ENCODE measurements around the gene CELF5.
A peak's percentile ranks its signal among the peaks of the same experiment; 100 is the strongest.

CELF5 gene

GRCh38 chr19:3224346-3225168, at the start of gene CELF5:
Gene CELF5 (plus strand): TSS chr19:3224661. CDS start chr19:3224740, 79 bp downstream.
- DNase-seq: peak; percentile 82

DNA sequence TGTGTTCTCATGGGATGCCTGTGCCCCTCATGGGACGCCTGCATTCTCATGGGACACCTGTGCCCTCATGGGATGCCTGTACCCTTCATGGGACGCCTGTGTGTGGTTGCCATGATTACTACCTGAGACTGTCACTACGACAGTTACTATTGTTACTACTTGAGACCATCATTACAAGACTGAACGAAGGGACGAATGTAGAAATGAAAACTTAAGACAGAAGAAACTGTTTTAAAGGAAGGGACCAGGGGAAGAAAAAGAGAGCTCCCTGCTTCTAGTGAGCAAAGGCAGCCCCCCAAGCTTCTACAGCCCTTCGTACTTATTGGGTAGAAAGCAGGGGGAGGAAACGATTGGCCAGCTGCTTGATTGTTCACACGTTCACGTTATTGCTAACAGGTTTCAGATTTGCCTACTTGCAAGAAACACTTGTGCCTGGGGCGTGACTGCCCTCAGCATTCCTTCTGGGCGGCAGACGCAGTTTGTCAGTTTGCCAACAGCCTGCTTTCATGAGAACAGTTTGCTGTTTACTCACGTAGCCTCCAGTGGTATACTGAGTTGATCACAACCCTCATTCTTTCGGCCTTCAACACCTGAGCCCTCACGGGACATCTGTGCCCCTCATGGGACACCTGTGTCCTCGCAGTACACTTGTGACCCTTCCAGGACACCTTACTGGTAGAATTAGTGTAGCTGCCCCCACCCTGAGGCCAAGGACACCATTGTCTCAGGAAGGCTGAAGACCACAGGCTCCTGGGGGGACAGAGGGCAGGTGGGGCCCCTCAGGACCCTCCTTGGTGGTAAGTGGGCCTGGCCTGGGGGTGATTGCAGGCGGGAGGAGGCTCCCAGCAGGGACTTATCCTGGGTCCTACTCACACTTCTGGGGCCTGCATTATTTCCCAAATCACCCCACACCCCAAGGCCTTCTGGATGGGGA, 48.4 kb upstream of the CELF5 start:
- no peak for DNase-seq

GRCh38 chr19:3176715-3177501, 47.6 kb upstream of the CELF5 start:
- DNase-seq: peak; percentile 82

GRCh38 chr19:3178377-3178972, 46.0 kb upstream of the CELF5 start, which contains the start of gene S1PR4:
Gene S1PR4 (plus strand): TSS chr19:3178769. CDS start chr19:3178793, 24 bp downstream.
- DNase-seq: peak; percentile 84

DNA sequence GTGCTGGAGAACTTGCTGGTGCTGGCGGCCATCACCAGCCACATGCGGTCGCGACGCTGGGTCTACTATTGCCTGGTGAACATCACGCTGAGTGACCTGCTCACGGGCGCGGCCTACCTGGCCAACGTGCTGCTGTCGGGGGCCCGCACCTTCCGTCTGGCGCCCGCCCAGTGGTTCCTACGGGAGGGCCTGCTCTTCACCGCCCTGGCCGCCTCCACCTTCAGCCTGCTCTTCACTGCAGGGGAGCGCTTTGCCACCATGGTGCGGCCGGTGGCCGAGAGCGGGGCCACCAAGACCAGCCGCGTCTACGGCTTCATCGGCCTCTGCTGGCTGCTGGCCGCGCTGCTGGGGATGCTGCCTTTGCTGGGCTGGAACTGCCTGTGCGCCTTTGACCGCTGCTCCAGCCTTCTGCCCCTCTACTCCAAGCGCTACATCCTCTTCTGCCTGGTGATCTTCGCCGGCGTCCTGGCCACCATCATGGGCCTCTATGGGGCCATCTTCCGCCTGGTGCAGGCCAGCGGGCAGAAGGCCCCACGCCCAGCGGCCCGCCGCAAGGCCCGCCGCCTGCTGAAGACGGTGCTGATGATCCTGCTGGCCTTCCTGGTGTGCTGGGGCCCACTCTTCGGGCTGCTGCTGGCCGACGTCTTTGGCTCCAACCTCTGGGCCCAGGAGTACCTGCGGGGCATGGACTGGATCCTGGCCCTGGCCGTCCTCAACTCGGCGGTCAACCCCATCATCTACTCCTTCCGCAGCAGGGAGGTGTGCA, 45.3 kb upstream of the CELF5 start:
- DNase-seq: no peak

- DNase-seq: peak; percentile 76
Observed at GRCh38 chr19:3179739-3180293, 44.6 kb upstream of the CELF5 start.

DNA sequence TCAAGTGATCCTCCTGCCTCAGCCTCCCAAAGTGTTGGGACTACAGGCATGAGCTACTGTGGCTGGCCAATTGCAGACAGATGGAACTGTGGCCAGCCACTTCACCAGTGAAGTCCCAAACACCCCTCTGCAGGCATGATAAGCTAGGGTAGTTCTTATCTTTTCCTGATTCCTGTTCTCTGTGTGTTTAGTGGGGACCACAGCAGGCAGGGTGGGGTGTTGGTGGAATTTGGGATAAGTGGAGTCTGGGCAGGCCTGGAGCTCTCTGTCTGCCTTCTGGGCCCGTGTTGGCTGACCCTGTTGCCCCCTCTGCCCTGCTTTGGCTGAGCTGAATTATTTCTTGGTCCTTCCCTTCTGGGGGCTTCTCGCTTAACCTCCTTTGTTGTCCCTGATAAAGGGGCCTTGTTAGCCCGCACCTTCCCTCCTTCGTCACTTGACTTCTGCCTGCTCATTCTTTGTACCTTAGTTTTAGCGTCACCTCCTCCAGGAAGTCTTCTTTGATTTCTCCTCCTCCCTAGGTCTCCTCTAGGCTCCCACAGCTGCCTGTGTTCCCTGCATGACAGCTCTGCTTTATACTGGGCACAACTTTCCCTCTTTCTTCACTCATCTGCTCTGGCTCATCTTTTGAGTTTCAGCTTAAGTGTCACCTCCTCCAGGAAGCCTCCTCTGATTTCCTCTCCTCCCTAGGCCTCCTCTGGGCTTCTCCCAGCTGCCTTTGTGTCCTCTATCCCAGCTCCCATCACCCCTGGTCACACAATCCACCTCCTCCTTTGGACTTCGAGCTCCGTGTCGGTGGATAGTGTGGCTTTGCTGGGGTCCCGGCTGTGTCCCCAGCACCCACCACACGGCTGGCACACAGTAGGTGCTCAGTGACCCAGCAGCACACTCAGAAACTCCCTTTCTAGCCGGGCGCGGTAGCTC, 40.5 kb upstream of the CELF5 start:
- DNase-seq: no peak

GRCh38 chr19:3184847-3185460, 39.5 kb upstream of the CELF5 start:
- peak; percentile 80 for DNase-seq

DNA sequence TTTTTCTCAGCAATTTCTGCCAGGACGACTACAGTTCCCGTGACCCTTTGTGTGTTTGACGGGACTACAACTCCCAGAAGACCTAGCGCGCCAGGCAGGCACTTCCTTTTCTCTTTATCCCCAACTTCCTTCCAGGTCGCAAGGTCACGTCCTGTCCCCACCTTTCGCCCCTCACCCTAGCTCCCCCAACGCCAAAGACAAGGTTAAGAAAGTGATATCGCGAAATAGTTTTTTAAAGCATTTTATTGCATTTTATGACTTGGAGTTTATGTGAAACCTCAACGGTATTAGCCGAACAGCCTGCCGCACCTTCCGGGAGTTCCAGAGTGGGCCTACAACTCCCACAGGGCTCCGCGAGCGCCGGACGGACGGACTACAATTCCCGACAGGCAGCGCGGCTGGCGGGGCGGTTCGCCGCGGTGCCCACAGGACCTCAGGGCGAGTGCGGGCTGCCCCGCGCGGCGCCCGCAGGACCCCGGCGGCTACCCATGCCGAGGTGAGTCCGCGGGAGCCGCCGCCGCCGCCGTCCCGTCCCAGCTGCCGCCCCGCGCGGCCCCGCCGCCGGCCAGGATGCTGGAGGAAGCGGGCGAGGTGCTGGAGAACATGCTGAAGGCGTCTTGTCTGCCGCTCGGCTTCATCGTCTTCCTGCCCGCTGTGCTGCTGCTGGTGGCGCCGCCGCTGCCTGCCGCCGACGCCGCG, 38.9 kb upstream of the CELF5 start, which contains the start of gene NCLN:
Gene NCLN, plus strand, starts transcription at position 470 of the 699 bp plus-strand sequence. Its CDS starts 101 bp downstream, at position 571.
- peak; percentile 97 for DNase-seq

GRCh38 chr19:3186160-3186688, 38.2 kb upstream of the CELF5 start:
- DNase-seq: peak; percentile 70

DNA sequence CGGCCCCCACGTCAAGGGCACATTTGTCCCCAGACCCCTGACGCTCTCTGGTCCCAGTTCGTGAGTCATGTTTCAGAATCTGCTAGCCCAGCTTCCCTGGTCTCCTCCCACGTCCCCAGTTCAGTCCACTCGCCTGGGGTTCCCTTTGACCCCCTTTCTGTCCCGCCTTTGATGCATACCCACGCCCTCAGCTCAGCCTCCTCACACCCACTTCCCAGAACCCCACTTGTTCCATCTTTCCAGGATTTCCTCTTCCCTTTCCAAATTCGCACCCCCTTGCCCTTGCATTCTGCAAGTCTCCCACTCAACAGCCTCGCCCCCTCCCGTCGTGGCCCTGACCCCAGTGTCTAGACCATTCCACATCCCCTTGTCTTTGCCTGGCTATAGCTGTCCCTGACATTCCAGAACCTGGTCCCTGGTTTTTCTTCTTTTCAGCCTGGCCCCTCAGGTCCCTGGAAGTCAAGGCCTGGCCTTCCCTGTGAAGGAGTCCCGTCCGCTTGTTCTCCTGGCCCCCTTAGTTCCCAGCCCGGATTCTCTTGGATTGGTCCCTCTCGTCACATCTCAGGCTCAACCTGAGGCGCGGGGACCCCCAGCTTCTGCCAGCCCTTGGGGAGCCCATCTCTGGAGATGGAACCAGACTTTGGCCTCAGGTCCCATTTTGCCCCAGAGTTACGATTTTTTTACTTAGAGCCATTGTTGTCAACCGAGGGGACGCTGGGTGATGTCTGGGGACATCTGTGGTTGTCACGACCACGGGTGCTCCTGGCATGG, 37.4 kb upstream of the CELF5 start:
- no peak for DNase-seq

DNA sequence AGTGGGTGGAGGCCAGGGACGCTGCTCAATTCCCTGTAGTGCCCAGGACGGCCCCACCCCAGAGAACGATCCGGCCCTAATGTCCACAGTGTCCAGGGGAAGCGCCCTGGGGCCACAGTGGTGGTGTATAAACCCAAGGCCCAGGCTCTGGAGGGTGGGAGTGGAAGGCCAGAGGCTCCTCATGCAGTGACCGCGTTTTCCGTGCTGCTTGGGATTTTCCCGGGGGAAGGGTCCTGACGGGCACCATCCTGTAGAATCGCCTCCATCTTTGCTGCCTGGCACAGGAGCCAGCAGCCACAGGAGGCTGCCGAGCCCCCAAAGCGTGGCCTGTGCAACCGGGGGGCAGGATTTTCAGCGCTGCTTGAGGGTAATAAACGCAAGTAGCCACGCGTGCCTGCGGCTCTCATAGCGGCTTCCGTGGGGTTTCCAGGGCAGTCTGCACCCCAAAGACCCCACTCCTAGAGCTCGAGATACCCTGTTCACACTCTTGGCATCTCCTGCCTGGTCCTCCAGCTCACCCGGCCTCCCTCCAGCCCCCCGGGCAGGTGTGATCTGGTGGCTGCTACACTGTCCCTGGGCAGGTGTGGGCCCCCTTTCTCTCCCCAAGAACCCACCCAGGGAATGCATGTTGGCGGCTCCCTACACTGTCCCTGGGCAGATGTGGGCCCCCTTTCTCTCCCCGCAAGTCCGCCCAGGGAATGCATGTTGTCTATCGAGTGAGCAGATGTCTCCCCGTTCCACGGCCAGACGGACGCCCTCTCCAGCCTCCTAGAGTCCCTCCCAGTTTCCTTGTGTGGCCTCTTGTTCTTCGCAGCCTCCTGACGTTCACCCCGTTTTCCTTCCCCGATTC, 36.6 kb upstream of the CELF5 start:
- no peak for DNase-seq

DNA sequence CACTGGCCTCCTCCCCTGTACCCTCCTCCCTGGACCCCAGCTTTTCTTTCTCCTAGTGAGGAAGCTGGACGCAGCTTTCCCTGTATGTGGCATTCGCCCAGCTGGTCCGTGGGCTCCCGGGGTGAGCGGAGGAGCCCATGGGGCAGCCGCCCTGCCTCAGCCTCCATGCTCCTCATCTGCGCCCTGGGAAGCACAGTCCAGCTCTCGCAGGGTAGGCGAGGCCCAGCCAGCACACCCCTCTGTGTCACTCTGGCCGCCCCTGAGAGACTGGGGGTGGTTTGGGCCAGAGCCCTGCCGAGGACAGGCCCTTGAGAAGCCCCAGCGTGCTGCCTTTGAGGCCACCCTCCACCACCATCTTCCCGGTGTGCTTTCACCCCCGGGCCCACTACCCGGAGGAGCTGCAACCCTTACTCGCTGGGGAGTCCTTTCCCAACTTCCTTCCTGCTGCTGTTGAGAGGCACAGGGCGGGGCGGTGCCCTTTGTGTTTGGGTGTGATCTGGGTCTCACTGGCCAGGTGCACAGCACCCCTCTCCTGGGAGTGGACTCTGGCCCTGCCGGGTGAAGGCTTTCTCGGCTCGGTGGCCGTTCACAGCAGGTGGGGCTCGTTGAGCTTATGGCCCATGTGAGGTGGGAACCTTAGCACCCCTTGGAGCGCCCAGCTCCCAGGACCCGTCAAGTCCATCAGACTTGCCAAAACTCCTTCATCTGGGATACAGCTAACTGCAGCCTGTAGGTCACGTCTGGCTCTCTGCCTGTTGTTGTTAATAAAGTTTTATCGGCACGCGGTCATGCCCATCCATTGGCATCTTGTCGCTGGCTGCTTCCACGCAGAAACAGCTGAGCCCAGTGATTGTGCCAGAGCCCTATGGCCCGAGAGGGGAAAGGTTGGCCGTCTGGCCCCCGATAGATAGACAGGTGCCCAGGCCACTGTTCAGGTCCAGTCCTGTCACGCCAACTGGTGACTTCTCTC, 35.5 kb upstream of the CELF5 start:
- DNase-seq: no peak

- DNase-seq: no peak
Observed at GRCh38 chr19:3189702-3190469, 34.6 kb upstream of the CELF5 start.

DNA sequence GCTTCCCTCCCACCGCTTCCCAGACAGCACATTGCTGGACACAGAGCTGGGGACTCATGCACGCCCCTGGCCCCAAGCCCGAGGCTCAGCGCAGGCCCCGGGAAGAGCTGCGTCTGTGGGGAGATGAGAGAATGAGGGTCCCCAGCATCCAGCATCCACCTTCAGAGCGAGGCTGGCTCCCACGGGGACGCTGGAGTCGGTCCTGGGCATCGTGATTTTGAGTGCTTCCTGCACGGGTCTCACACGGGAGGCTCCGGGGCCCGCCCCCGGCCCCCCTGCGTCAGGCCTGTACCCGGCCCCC, 34.0 kb upstream of the CELF5 start:
- no peak for DNase-seq
